ENCODE data around the gene CLCN6. TPM values are rescaled to one million over a fixed set of nuclear protein-coding genes. Genes with fewer than 3 reads are reported as not detected.

The CLCN6 gene
- total RNA-seq, 2 donors from 2014 or later: 27.5 to 31.5 TPM

DNA sequence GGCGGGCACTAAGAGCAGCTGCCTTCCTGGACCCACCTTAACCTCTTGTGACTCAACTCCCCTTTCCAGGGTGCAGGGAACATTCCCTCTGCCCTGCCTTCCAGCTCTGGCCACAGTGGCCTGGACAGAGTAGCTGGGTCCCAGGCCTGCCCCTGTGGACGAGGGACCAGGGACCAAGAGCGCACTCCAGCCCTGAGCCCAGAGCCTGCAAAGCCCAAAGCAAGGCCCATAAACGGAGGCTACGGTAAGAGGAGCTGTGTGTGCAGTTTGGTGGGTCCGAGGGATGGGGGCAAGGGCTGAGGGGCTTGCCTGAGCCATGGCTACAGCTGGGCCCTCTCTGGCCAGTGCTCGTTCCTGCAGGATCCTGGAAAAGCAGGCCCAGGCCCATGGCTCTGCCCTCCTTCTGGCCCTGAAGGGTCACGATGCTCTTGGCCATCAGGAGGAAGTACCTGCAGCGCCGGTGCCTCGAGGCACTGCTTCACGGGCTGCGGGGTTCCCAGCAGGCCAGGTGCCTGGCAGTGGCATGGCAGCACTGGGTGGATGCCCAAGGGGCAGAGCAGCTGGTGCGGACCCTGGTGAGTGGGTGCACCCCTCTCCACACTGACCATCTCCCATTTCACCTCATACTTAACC, 18.1 kb upstream of the CLCN6 start:
- Histone ChIP-seq H3K9me3 (no peaks in the 10 kb centered on the region), H3K4me3 (peak overlapping the region; percentile 52), H3K27me3 (replicated peaks; ENCODE audit: insufficient read depth) (no peaks in the 10 kb centered on the region), H3K27ac (peak overlapping the region; percentile 85), H3K4me1 (ENCODE audit: control insufficient read depth in 1 of 2, low read depth in 2 of 2) (peaks cover 47 to 68% of the 10 kb centered on the region in 2 donors), H3K36me3 (peaks cover 3% of the 10 kb centered on the region)
- ATAC-seq (ENCODE audit: insufficient number of reproducible peaks, low FRiP score, low read depth) (no peak), DNase-seq (ENCODE audit: low spot score) (no peak)
- TF ChIP-seq, protein P1, sequence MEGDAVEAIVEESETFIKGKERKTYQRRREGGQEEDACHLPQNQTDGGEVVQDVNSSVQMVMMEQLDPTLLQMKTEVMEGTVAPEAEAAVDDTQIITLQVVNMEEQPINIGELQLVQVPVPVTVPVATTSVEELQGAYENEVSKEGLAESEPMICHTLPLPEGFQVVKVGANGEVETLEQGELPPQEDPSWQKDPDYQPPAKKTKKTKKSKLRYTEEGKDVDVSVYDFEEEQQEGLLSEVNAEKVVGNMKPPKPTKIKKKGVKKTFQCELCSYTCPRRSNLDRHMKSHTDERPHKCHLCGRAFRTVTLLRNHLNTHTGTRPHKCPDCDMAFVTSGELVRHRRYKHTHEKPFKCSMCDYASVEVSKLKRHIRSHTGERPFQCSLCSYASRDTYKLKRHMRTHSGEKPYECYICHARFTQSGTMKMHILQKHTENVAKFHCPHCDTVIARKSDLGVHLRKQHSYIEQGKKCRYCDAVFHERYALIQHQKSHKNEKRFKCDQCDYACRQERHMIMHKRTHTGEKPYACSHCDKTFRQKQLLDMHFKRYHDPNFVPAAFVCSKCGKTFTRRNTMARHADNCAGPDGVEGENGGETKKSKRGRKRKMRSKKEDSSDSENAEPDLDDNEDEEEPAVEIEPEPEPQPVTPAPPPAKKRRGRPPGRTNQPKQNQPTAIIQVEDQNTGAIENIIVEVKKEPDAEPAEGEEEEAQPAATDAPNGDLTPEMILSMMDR (IDR thresholded peaks at IDR 0.05): no peak

DNA sequence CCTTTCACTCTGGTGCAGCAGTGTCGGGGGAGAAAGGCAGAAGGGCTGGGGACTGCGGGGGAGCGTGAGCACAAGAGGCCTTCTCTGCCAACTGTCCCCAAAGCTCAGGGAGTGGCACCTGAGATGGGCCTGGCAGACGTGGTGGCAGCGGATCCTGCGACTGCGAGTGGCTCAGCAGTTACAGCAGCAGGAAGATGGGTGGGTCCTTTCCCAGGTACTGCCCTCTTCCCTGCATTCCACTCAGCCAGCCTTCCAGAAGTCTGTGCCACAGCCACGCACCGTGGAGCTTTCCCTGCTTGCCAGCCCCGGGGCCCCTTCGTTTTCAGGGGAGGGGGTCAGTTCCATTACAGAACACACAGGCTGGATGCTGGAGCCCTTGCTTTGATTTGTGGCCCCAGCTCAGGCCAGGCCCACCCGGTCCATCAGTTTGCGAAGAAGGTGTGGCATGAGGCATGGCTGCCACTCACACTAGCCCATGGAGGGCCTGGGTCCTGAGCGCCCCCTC, 17.4 kb upstream of the CLCN6 start:
- Histone ChIP-seq H3K9me3 (no peaks in the 10 kb centered on the region), H3K27ac (peak overlapping the region; percentile 85), H3K36me3 (peaks cover 5% of the 10 kb centered on the region), H3K27me3 (replicated peaks; ENCODE audit: insufficient read depth) (no peaks in the 10 kb centered on the region), H3K4me3 (no peak overlapping the region), H3K4me1 (ENCODE audit: control insufficient read depth in 1 of 2, low read depth in 2 of 2) (peaks cover 47 to 68% of the 10 kb centered on the region in 2 donors)
- ATAC-seq (ENCODE audit: insufficient number of reproducible peaks, low FRiP score, low read depth) (no peak), DNase-seq (ENCODE audit: low spot score) (no peak)
- TF ChIP-seq, protein P1 (IDR thresholded peaks at IDR 0.05): no peak

DNA sequence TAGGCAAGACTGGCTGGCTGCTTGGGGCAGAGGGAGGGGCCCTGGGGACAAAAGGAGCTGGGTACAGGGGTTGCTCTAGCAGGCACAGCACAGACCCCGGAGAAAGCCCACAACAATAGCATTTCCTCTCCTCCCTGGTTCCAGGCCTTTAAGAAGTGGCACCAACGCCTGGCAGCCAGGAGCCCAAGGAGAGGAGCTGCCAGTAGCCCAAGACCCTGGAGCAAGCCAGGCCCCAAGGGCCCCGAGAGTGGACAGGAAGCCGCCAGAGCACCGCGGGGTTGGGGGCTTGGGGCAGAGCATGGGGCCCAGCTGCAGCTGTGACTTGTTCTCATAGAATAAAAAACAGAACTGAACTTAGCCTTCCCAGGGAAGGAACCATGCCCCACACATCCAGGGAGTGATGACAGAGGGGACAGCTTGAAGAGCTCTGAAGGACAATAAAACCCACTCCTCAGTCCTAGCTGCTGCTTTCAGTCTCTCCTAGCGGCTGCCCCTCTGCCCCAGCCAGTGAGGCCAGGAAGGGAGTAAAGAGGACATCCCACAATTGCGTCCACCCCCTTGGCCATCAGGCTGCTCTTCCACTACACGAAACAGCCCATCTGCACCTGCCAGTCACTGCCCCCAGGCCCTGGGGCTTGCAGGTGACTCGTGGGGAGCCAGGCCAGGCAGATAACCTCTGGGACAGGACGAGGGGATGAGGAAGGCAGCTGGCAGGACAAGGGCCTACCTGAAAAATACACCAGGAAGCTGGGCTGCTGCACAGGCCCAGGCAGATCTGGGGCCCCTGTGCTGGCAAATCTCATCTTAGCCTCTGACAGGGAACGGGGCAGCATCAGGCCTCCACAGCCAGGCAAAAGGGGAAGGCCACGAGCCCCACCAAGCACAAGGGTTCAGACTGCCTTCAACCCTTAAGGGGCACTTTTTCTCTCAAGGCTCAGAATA, 16.6 kb upstream of the CLCN6 start:
- Histone ChIP-seq H3K27ac (peak overlapping the region; percentile 85), H3K9me3 (no peaks in the 10 kb centered on the region), H3K4me1 (ENCODE audit: control insufficient read depth in 1 of 2, low read depth in 2 of 2) (peaks cover 47 to 68% of the 10 kb centered on the region in 2 donors), H3K36me3 (peaks cover 12% of the 10 kb centered on the region), H3K4me3 (no peak overlapping the region), H3K27me3 (replicated peaks; ENCODE audit: insufficient read depth) (no peaks in the 10 kb centered on the region)
- ATAC-seq (ENCODE audit: insufficient number of reproducible peaks, low FRiP score, low read depth): no peak
- TF ChIP-seq, protein P1 (IDR thresholded peaks at IDR 0.05): no peak
- no peak for DNase-seq (ENCODE audit: low spot score)

DNA sequence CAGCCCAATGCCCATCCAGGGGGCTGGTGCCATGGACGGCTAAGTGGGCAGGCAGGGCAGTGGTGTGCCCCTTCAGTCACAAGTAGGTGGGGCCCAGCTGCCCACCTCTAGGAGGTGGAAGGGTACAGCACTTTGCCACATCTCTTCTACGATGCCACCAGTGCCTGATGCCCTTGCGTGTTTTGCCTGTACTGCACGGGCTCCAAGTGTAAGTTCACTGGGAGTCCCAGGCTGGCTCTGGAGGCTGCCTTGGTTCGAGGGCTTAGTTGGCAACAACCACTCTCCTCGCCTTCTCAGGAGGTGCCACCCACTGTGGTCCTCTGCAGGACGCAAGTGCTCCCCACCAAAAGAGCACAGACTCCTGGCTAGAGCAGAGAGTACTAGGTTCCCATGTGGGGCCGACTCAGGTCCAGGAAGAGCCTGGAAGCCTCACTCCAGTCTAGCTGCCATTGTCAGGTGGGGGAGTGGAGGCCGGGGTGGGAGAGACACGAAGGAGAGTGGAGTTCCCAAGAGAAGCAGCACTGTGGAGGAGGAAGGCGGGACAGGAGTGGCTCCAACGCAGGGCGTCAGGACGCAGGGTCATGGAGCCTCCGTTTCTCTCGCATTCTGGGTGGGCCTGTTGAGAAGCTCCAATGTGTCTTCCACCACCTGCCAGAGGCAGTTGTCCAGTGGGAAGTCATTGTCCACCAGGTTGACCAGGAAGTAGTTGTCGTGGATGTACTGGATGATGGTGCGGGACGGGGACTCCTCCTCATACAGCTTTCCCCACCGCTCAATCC, 15.7 kb upstream of the CLCN6 start:
- Histone ChIP-seq H3K4me3 (peak overlapping the region; percentile 18), H3K27ac (peak overlapping the region; percentile 85), H3K9me3 (no peaks in the 10 kb centered on the region), H3K4me1 (ENCODE audit: control insufficient read depth in 1 of 2, low read depth in 2 of 2) (peaks cover 46 to 60% of the 10 kb centered on the region in 2 donors), H3K36me3 (peaks cover 21% of the 10 kb centered on the region), H3K27me3 (replicated peaks; ENCODE audit: insufficient read depth) (no peaks in the 10 kb centered on the region)
- TF ChIP-seq, protein P1 (IDR thresholded peaks at IDR 0.05): no peak
- DNase-seq (ENCODE audit: low spot score) (no peak), ATAC-seq (ENCODE audit: insufficient number of reproducible peaks, low FRiP score, low read depth) (no peak)

All from thoracic aorta (tissue), 2 donors.